SKM-1 (cell line): ENCODE data around the gene FOXP4.

Experiments
- DNase-seq: peaks from one replicate; lab custom pipeline; 2025; ENCODE audit not compliant: unreplicated experiment; lab: John Stamatoyannopoulos, UW

FOXP4 gene

GRCh38 chr6:41546866-41547798 lies 951 bp downstream of the FOXP4 start:
- DNase-seq = no peak

GRCh38 chr6:41547799-41548097 lies 1.6 kb downstream of the FOXP4 start:
- DNase-seq = no peak

- no peak for DNase-seq
Observed at GRCh38 chr6:41548098-41548840, 2.1 kb downstream of the FOXP4 start.

GRCh38 chr6:41548841-41549642 lies 2.9 kb downstream of the FOXP4 start:
- no peak for DNase-seq

- DNase-seq = no peak
Observed at GRCh38 chr6:41549673-41550072, 3.5 kb downstream of the FOXP4 start.

GRCh38 chr6:41551086-41551700 lies 5.0 kb downstream of the FOXP4 start:
- DNase-seq = no peak

GRCh38 chr6:41551857-41552256 lies 5.7 kb downstream of the FOXP4 start:
- no peak for DNase-seq

- DNase-seq = no peak
Observed at GRCh38 chr6:41552723-41553122, 6.5 kb downstream of the FOXP4 start.

- no peak for DNase-seq
Observed at GRCh38 chr6:41553405-41553999, 7.3 kb downstream of the FOXP4 start.

- no peak for DNase-seq
Observed at GRCh38 chr6:41555326-41556300, 9.4 kb downstream of the FOXP4 start.

GRCh38 chr6:41557335-41557734 lies 11.2 kb downstream of the FOXP4 start:
- no peak for DNase-seq

- DNase-seq = no peak
Observed at GRCh38 chr6:41558033-41558807, 12.0 kb downstream of the FOXP4 start.

GRCh38 chr6:41559655-41560427 lies 13.7 kb downstream of the FOXP4 start:
- DNase-seq = no peak

GRCh38 chr6:41560431-41561192 lies 14.4 kb downstream of the FOXP4 start:
- DNase-seq = no peak

- DNase-seq = no peak
Observed at GRCh38 chr6:41561416-41561815, 15.2 kb downstream of the FOXP4 start.

GRCh38 chr6:41561931-41562911 lies 16.0 kb downstream of the FOXP4 start:
- no peak for DNase-seq
